ELF-1 (cell line): Measurements from ENCODE around the gene DMC1.

Experiments
- DNase-seq: peaks from one replicate; pipeline ENCODE4 v3.0.0-alpha.2; 2016; ENCODE audit warnings: low read depth, low spot score

DMC1 gene

GRCh38 chr22:38503021-38503420 lies 67.0 kb downstream of the DMC1 start:
- DNase-seq, result no peak

GRCh38 chr22:38501797-38502672 lies 67.9 kb downstream of the DMC1 start:
- no peak for DNase-seq

GRCh38 chr22:38497869-38498268 lies 72.1 kb downstream of the DMC1 start:
- DNase-seq, result no peak

DNA sequence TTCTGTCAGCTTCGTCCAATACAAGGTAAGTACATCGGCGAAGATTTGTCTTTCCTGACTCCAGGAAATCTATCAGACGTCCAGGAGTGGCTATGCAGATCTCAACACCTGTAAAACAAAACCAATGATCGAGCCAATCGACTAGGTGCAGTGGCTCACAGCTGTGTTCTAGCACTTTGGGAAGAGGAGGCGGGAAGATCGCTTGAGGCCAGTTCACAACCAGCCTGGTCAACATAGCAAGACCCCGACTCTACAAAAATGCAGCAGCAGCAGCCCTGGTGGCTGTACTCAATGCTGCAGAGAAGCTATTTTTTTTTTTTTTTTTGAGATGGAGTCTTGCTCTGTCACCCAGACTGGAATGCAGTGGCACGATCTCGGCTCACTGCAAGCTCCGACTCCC lies 75.0 kb downstream of the DMC1 start:
- DNase-seq, result peak; percentile 23

- no peak for DNase-seq
These were observed 75.5 kb downstream of the DMC1 start for GRCh38 chr22:38494498-38494897.

- no peak for DNase-seq
These were observed 78.2 kb downstream of the DMC1 start for GRCh38 chr22:38491707-38492348.

DNA sequence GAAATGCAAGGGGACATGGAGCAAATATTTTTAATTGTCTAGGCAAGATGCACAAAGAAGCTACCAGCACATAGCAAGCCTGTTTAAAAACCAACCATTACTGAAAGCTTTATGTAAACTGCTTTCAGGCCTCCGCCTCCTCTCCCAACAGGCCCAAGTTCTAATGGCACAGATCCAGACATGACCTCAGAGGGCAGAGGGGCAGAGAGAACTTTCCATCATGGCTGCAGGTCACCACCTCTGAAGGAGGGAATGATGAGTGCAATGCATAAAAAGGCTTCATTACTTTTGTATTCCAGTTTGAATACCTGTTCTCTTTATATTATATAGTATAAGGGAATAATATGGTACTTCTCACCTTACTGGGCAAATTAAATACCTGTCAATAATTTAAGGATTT lies 79.1 kb downstream of the DMC1 start:
- DNase-seq, result no peak

DNA sequence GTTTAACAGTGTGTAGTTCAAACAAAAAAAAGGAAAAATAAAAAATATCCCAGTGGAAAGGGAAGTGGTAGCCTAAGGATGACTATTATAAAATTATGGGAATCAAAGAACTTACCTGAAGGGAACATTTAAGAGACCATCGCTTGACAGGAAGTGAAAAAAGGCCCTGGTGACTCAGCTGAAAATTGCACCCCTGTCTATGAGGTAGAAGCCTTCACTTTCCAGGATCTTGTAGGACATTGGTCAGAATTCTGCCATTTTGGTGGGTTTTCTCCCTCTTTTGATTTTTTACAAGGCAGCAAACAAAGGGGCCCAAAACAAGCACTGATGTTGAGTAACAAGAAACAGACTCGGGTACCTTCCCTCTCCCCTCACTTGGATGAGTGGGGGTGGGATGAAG lies 79.5 kb downstream of the DMC1 start:
- DNase-seq, result no peak

DNA sequence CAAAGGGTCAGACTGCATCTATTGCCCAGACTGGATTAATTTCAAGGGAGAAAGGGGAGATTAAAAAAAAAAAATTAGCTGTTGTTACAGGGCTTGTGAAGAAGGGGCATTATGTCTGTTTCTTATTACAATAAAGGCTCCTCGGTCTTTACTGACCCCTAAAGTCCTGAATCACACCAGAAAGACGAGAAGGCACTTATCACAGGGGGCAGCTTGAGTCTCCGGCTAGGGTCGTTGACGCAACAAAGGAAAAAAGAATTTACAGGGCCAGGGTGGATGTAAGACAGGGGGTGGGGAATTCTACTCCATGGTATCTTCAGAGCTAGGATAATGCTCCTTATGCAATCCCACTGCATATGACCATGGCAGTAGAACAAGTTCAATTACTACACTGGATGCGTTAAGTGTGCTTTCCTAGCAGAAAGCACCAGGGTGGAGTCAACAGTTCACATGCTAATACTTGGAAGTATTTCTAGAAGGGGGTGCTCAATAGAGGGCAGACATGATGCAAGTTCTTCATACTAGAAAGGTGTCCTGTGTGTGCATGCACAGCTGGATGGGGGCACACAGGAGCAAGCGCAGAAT lies 80.3 kb downstream of the DMC1 start:
- DNase-seq, result no peak

DNA sequence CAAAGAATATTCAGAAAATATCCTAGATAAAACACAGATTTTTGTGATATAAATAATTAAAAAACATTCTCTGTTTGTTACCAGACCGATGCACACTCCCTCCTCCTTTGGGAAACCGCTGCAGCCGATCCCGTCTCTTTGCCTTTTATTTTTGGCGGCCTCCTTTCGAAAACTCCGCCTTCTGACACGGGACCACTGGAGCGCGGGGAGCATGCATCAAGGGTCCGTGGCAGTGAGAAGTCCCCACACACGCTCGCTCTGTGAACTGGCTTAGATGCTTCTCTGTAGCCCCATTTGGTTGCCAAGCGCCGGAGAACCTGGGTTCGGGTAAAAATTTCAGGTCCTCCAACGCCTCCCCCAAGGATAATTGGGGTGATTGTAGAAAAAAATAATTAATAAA lies 80.8 kb downstream of the DMC1 start:
- no peak for DNase-seq

DNA sequence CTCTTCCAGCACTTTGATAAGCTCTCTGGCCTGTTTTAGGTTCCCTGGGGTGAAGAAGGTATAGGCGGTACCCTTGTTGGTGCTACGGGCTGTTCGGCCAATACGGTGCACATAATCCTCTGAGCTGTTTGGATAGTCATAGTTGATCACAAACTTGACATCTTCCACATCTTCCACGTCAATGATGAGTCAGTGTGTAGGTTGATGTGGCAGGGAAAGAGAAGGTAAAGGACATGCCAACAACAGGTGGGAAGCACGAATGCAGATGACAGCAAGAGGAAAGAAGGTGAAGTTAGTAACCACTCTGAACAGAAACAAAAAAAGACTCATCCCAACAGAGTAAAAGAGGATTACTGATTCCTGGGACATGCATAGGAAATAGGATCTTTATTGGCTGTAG lies 82.0 kb downstream of the DMC1 start:
- no peak for DNase-seq

GRCh38 chr22:38485783-38486182 lies 84.2 kb downstream of the DMC1 start:
- no peak for DNase-seq

DNA sequence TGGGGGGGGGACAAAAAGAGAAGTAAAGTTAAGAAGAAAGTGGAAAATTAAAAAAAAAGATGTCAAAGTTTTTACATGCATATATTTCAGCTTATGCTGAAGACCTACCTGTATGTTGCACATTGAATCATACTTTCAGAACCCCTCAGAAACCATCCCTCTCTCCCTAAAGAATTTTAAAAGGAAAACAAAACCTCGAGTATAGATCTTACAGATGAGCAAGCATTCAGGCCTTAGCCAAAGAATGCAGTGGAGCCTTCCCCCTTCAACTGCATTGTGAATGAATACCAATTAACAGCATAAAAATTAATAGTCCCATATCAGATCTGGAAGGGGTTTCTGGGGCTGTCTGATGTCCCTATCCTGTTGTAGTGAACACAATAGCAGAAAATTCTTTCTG lies 85.7 kb downstream of the DMC1 start:
- no peak for DNase-seq

- DNase-seq, result no peak
These were observed 87.2 kb downstream of the DMC1 start for GRCh38 chr22:38482662-38483308.

GRCh38 chr22:38481871-38482332 lies 88.1 kb downstream of the DMC1 start:
- DNase-seq, result no peak

GRCh38 chr22:38481162-38481870 lies 88.7 kb downstream of the DMC1 start:
- DNase-seq, result no peak

DNA sequence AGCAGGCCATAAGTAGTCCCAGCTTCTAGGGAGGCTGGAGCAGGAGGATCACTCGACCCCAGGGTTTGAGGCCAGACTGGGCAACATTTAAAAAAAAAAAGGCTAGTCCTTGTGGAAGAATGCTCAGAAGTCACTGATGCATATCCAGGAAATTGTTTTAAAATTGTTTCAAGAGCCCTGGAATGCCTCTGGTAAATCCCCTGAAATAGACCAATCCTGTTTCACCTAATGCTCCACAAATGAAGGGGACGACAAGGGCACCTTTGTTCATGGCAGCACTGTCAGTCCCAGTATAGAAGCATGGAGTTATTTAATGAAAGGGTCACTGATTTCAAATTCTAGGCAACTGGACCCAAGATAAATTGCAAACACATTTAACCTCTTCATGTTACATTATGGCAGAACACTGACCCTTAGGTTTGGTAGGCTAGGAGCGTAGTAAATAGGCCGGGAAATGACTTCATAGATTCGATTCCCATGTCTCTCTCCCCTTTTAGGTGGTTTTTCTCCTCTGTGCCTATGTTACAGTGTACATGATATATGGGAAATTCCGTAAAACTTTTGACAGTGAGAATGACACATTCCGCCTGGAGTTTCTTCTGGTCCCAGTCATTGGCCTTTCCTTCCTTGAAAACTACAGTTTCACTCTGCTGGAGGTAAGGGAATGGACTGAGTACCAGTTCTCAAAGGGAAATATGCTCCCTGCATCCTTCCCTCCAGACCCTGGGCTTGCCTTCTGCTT lies 90.7 kb downstream of the DMC1 start:
- no peak for DNase-seq

GRCh38 chr22:38477585-38477984 lies 92.4 kb downstream of the DMC1 start:
- DNase-seq, result no peak

- no peak for DNase-seq
These were observed 95.9 kb downstream of the DMC1 start for GRCh38 chr22:38474003-38474607.

DNA sequence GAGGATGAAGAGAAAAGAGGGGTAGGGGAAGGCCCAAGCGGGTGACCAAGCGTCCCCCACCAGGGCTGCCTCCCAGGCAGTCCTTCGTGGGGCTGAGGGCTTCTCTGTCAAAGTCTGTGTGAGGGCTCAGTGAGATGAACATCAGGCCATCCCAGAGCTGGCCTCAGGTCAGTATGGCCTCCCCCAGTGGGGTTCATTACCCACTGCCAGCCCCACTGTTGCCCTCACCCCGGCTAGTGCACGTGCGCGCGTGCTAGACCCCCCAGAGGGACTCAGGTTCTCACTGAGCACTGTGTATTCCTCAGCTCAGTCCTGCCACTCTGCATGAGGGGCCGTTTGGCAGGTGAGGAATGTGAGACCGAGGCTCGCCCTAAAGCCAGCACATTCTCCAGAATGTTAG lies 98.7 kb downstream of the DMC1 start:
- no peak for DNase-seq
